ENCODE data around the gene CH25H. TPM values are rescaled to one million over a fixed set of nuclear protein-coding genes. Genes with fewer than 3 reads are reported as not detected.
A peak's percentile ranks its signal among the peaks of the same experiment; 100 is the strongest.
"Not testable (repeated sequence)": the region's sequence is repeated elsewhere in the genome, so short reads cannot be mapped to it uniquely, and the experiment has no call there.

Gene CH25H
- 0.10 TPM for total RNA-seq

GRCh38 chr10:89207181-89207800 lies at the start of gene CH25H:
Gene CH25H, minus strand, starts transcription at chr10:89207317. Its CDS starts 25 bp downstream, at chr10:89207292.
- DNase-seq (ENCODE audit: low spot score): peak; percentile 51
- ATAC-seq: peak; percentile 81

DNA sequence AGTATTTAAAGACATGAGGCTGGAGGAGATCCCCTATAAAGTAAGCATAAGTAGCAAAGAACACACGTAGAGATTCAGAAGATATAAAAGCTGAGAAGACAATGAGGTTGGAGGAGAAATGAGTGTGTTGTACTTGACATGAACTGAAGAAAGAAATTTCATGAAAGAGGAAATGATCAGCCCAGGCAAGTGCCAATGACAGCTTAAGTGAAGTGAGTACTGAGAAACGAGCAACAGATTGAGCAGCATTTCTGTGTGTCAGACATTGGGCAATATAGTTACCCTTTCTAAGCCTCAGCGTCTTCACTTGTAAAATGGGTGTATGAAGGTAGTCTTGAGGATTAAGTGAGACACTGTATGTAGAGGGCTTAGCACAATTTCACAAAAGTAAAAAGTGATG lies 49.2 kb upstream of the CH25H start:
- DNase-seq (ENCODE audit: low spot score) (no peak), ATAC-seq (no peak)

- ATAC-seq: no peak
Observed at GRCh38 chr10:89255793-89256192, 48.7 kb upstream of the CH25H start.

GRCh38 chr10:89255091-89255579 lies 48.0 kb upstream of the CH25H start:
- ATAC-seq; DNase-seq (ENCODE audit: low spot score): not testable (repeated sequence)

More at GRCh38 chr10:89255793-89256192, 48.7 kb upstream of the CH25H start:
- DNase-seq (ENCODE audit: low spot score): no peak

DNA sequence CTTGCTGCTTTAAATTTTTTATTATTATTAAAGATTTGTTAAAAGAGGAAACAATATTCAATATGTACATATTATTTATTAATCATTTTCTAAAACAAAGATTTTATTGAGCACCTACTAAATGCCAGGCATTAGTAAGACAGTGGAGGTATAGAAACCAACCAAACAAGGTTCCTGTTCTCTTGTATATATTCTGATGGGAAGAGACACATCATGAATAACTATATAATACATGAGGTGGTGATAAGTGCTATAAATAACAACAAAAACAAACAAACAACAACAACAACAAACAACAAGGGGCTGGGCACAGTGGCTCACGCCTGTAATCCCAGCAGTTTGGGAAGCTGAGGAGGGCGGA lies 45.1 kb upstream of the CH25H start:
- no peak for DNase-seq (ENCODE audit: low spot score)

DNA sequence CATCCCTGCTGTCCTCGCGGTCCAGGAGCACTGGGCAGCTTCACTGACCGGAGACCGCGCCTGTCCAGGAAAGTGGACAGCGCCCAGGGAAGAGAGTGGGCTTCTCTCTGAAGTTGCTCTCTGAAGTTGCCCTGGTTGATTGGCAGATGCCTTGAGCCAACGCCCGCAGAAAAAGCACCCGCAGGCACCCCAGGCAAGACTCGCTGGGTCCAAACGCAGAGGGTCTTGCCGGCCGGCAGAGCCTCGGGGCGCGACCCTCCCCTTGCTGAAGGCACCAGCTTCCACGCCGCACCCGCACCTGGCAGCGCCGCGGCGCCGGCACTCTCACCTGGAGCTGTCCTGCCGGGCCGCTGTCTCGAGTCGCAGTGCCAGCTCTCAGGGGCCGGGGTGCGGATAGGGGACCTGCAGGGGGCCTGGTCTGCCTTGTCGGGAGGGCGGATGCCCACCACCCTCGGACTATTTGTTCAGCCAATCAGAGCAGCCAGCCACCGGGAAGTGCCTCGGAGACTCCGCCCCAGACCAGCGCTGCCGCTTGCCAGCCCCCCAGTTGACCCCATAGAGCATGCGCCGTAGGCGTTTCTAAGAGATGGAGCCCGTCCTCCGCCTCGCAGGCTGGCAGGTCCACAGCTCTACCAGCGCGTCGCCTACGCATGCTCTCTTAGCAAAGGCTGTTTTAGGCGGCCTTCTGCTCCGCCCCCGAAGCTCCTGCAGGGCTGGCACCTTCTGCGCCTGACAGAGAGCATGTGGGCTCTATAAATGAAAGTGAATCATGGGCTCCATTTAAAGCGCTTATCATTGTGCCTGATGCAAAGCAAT lies 44.5 kb upstream of the CH25H start, which contains the start of gene LIPA:
LIPA (minus strand) TSS at position 367 of the 816 bp plus-strand sequence. CDS start 4,127 bp downstream, outside the sequence.
- peak; percentile 97 for ATAC-seq
- peak; percentile 98 for DNase-seq (ENCODE audit: low spot score)

More for the DNA sequence above, 45.1 kb upstream of the CH25H start:
- no peak for ATAC-seq

DNA sequence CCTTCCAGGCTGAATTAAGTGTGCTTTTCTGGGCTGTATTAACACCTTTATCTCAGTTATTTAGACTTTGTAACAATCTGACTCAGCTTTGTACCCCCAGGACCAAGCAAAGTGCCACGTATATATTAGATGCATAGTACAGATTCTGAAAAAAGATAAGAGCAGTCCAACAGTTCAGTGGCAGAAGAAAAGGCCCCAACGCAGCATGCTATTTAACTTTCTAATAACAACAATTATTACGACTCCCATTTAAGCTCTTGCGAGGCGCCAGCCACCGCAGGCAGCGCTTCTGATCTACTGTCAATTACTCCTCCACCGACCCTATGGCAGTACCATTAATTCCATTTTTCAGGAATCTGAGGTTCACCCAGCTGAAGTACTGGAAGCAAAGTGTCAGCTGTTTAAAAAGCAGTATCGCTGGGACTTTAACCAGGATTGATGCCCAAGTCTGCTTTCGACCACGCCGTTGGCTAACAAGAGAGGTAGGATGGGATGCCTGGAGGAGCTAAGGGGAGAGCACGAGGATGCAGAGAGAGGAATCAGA lies 43.8 kb upstream of the CH25H start:
- ATAC-seq: no peak
- no peak for DNase-seq (ENCODE audit: low spot score)

GRCh38 chr10:89248990-89249389 lies 41.9 kb upstream of the CH25H start:
- no peak for ATAC-seq
- no peak for DNase-seq (ENCODE audit: low spot score)

- not testable (repeated sequence) for ATAC-seq; DNase-seq (ENCODE audit: low spot score)
Observed at GRCh38 chr10:89247623-89248022, 40.5 kb upstream of the CH25H start.

- DNase-seq (ENCODE audit: low spot score) (no peak), ATAC-seq (no peak)
Observed at GRCh38 chr10:89245802-89246201, 38.7 kb upstream of the CH25H start.

GRCh38 chr10:89242840-89243568 lies 35.9 kb upstream of the CH25H start:
- ATAC-seq (peak; percentile 19), DNase-seq (ENCODE audit: low spot score) (no peak)

DNA sequence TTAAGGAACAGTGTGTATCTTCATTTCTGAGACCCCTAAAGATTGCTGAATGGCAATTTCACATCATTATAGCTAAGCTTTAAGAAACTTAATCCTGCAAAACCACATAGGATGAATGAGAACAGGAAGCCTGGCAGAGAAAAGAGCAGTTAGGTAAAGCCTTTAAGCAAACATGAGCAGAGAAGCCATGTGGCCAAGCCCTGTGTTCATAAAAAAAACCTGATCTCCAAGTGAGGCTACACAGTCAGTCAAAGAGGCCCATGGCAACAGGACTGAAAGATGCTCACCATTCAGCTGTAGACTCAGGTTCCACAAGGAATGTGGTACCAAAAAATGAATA lies 35.2 kb upstream of the CH25H start:
- DNase-seq (ENCODE audit: low spot score) (no peak), ATAC-seq (peak; percentile 63)

- peak; percentile 79 for ATAC-seq
- DNase-seq (ENCODE audit: low spot score): no peak
Observed at GRCh38 chr10:89241486-89242344, 34.6 kb upstream of the CH25H start.

- ATAC-seq (no peak), DNase-seq (ENCODE audit: low spot score) (no peak)
Observed at GRCh38 chr10:89241026-89241425, 33.9 kb upstream of the CH25H start.

GRCh38 chr10:89240519-89240918 lies 33.4 kb upstream of the CH25H start:
- DNase-seq (ENCODE audit: low spot score): no peak

GRCh38 chr10:89238956-89239644 lies 32.0 kb upstream of the CH25H start:
- ATAC-seq (no peak), DNase-seq (ENCODE audit: low spot score) (no peak)

More at GRCh38 chr10:89240519-89240918, 33.4 kb upstream of the CH25H start:
- no peak for ATAC-seq

DNA sequence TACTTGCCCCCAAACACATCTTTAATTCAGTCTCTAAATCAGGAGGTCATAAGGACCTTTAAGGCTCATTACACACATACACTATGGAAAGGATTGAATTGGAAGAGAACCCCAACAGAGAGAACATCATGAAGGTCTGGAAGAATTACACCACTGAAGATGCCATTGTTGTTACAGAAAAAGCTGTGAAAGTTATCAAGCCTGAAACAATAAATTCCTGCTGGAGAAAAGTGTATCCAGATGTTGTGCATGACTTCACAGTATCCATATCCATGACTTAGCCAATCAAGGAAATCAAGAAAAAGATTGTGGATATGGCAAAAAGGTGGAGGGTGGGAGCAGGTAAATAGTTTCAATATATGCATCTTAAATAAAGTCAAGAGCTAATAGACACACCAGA lies 30.7 kb upstream of the CH25H start:
- DNase-seq (ENCODE audit: low spot score) (no peak), ATAC-seq (no peak)

DNA sequence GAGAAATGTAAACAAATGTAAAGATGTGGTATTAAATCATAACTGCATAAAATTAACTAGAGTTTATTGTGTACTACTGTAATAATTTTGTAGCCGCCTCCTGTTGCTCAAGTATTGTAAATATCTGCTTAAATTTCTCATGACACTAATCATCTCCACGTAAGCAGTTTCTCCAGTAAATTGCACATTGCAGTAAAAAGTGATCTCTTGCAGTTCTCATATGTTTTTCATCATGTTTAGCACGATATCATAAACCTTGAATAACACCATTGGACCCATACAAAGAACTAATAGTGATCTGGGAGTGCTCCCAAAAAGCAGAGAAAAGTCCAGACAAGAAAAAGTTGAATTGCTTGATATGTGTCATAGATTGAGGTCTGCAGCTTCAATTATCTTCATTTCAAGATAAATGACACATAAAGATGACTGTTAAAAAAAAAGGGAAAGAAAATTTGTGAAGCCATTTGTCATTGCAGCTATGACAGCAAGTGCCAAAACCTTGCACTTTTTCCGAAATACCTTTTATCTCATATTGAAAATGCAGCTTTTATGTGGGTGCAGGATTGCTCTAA lies 29.2 kb upstream of the CH25H start:
- DNase-seq (ENCODE audit: low spot score) (no peak), ATAC-seq (no peak)
